ENCODE data around the gene COL4A2.

GRCh38 chr13:110352735-110353134 lies 45.7 kb downstream of the COL4A2 start:
- no peak for TF ChIP-seq CTCF (IDR thresholded peaks at IDR 0.05)
- no peak for TF ChIP-seq POLR2A (IDR thresholded peaks at IDR 0.05)
